Cardiac muscle cell (in vitro differentiated cells and primary cell): ENCODE results near the gene ARID4B. TPM values are rescaled to one million over a fixed set of nuclear protein-coding genes. Genes with fewer than 3 reads are reported as not detected.
"Not testable (repeated sequence)": the region's sequence is repeated elsewhere in the genome, so short reads cannot be mapped to it uniquely, and the experiment has no call there.

Experiments
- DNase-seq, 2 donors: peaks; one replicate each; pipeline versions ENCODE4 v3.0.0 to v3.0.0-alpha.2; 2010 to 2017; ENCODE audit warnings: low read depth in 1 of 2, low spot score in 1 of 2
- H3K27ac ChIP-seq: fragments of 200-600 bp; sonication (generic); 2 replicates; pipeline ENCODE4 v1.5.1; 2016
- H3K27me3 ChIP-seq: fragments of 200-600 bp; sonication (generic); 2 replicates; pipeline ENCODE4 v1.6.0; 2016; ENCODE audit warnings: control low read depth
- H3K36me3 ChIP-seq: fragments of 200-600 bp; sonication (generic); 2 replicates; pipeline ENCODE4 v1.5.1; 2016; ENCODE audit warnings: control low read depth
- H3K4me1 ChIP-seq: fragments of 200-600 bp; sonication (generic); 2 replicates; pipeline ENCODE4 v1.8.1; 2017; ENCODE audit warnings: low read depth, mild to moderate bottlenecking, mixed run types
- H3K4me3 ChIP-seq: fragments of 200-600 bp; sonication (generic); 2 replicates; pipeline ENCODE4 v1.5.1; 2016; ENCODE audit warnings: mild to moderate bottlenecking
- H3K9me3 ChIP-seq: fragments of 200-600 bp; sonication (generic); 2 replicates; pipeline ENCODE4 v1.5.1; 2017; ENCODE audit warnings: low read depth, mild to moderate bottlenecking, control low read depth
- polyA plus RNA-seq: library from polyadenylated mRNA; unstranded; fragments of >200 nt; fragmentation: Nextera tagmentation; extraction: Ambion mirVana; gene quantifications from 2 replicates; pipeline ENCODE4 v1.2.1, GENCODE V29; 2016
- total RNA-seq: library from RNA; depleted of rRNA; stranded (reverse); fragments of >200 nt; gene quantifications from 2 replicates; pipeline ENCODE4 v1.2.3, GENCODE V29; 2016
- TF ChIP-seq, protein P1 (sequence below): IDR thresholded peaks from 2 replicates; pipeline ENCODE4 v1.5.1; 2012; ENCODE audit warnings: low read depth, mild to moderate bottlenecking, low read length

Gene ARID4B
- total and polyA plus RNA-seq, 2 experiments from 2014 or later: 33.8 to 37.9 TPM

DNA sequence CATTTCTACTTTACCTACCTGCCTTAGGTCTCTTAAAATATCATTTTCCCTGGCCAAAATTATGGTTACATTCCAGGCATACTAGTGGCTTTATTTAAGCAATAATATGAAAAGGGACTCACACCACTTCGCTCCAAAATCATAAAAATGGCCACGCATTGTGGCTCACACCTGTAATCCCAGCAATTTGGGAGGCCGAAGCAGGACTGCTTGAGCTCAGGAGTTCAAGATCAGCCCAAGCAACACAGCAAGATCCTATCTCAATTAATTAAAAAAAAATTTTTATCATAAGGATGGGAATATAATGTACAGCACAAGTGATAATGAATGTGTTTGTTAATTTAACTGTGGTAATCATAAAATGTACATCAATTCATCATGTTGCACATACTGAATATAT, 65.4 kb downstream of the ARID4B start:
- Histone ChIP-seq H3K4me3 (no peak overlapping the region), H3K9me3 (no peaks in the 10 kb centered on the region), H3K27me3 (no peaks in the 10 kb centered on the region), H3K36me3 (no peaks in the 10 kb centered on the region), H3K27ac (no peak overlapping the region), H3K4me1 (peaks cover 6% of the 10 kb centered on the region)
- TF ChIP-seq, protein P1, sequence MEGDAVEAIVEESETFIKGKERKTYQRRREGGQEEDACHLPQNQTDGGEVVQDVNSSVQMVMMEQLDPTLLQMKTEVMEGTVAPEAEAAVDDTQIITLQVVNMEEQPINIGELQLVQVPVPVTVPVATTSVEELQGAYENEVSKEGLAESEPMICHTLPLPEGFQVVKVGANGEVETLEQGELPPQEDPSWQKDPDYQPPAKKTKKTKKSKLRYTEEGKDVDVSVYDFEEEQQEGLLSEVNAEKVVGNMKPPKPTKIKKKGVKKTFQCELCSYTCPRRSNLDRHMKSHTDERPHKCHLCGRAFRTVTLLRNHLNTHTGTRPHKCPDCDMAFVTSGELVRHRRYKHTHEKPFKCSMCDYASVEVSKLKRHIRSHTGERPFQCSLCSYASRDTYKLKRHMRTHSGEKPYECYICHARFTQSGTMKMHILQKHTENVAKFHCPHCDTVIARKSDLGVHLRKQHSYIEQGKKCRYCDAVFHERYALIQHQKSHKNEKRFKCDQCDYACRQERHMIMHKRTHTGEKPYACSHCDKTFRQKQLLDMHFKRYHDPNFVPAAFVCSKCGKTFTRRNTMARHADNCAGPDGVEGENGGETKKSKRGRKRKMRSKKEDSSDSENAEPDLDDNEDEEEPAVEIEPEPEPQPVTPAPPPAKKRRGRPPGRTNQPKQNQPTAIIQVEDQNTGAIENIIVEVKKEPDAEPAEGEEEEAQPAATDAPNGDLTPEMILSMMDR: no peak
- DNase-seq: no peak

DNA sequence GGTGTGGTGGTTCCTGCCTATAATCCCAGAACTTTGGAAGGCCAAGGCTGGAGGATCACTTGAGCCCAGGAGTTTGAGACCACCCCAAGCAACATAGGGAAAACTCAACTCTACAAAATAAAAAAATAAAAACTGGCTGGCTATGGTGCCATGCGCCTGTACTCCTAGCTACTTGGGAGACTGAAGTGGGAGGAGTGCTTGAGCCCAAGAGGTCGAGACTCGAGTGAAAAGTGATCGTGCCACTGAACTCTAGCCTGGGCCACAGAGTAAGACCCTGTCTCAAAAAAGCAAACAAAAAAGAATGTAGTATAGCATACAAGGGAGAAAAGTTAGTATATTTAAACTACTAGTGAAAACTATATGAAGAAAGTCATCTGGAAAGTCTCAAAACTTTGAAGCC, 66.7 kb downstream of the ARID4B start:
- H3K9me3 ChIP-seq: no peaks in the 10 kb centered on the region
- no peak overlapping the region for H3K27ac ChIP-seq
- TF ChIP-seq, protein P1: no peak
- H3K4me3 ChIP-seq: no peak overlapping the region
- no peaks in the 10 kb centered on the region for H3K36me3 ChIP-seq
- H3K27me3 ChIP-seq: no peaks in the 10 kb centered on the region
- no peak for DNase-seq
- peaks cover 6% of the 10 kb centered on the region for H3K4me1 ChIP-seq

- H3K4me1 ChIP-seq: no peaks in the 10 kb centered on the region
- DNase-seq: no peak
- H3K9me3 ChIP-seq: no peaks in the 10 kb centered on the region
- no peaks in the 10 kb centered on the region for H3K36me3 ChIP-seq
- TF ChIP-seq, protein P1: no peak
- H3K4me3 ChIP-seq: no peak overlapping the region
- H3K27ac ChIP-seq: peak overlapping the region; percentile 38
- H3K27me3 ChIP-seq: no peaks in the 10 kb centered on the region
These were observed 68.7 kb downstream of the ARID4B start for GRCh38 chr1:235259133-235259778.

DNA sequence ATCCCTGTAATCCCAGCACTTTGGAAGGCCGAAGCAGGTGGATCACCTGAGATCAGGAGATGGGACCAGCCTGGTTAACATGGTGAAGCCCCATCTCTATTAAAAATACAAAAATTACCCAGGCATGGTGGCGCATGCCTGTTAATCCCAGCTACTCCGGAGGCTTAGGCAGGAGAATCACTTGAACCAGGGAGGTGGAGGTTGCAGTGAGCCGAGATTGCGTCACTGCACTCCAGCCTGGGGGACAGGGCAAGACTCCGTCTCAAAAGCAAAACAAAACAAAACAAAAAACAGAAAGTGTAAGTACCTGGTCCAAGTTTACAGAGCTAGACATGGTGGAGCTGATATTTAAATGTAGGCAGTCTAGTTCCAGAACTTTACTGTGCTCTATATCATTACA, 69.9 kb downstream of the ARID4B start:
- not testable (repeated sequence) for H3K27me3 ChIP-seq, H3K4me3 ChIP-seq, H3K9me3 ChIP-seq, DNase-seq, H3K27ac ChIP-seq, H3K4me1 ChIP-seq, H3K36me3 ChIP-seq

GRCh38 chr1:235254721-235255120, 73.3 kb downstream of the ARID4B start:
- Histone ChIP-seq H3K27ac (no peak overlapping the region), H3K4me3 (no peak overlapping the region), H3K36me3 (no peaks in the 10 kb centered on the region)

More at GRCh38 chr1:235254721-235255120, 73.3 kb downstream of the ARID4B start:
- no peak for DNase-seq
- Histone ChIP-seq H3K4me1 (no peaks in the 10 kb centered on the region), H3K9me3 (no peaks in the 10 kb centered on the region), H3K27me3 (no peaks in the 10 kb centered on the region)
- TF ChIP-seq, protein P1: no peak
